Measurements from ENCODE around the gene RPS6KA4.

DNA sequence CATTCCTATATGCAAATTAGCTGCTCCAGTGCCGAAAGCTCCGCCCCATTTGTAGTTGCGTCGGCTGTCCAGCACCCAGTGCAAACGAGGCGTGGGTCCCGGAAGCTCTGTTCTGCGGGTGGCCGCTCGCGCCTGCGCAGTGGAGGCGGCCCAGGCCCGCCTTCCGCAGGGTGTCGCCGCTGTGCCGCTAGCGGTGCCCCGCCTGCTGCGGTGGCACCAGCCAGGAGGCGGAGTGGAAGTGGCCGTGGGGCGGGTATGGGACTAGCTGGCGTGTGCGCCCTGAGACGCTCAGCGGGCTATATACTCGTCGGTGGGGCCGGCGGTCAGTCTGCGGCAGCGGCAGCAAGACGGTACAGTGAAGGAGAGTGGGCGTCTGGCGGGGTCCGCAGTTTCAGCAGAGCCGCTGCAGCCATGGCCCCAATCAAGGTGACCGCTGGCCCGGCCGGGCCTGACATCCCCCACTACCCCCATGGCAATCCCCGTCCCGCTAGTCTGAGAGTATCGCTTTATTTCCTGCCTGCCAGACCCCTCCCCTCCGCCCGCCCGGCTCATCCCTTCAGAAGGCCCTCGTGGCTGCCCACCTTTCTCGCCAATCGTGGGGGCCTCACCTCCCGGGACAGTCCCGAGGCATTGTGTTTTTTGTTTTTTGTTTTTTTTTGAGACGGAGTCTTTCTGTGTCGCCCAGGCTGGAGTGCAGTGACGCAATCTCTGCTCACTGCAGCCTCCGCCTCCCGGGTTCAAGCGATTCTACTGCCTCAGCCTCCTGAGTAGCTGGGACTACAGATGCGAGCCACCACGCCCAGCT lies 40.8 kb upstream of the RPS6KA4 start, which contains the start of gene PRDX5:
- no peak for TF ChIP-seq CTCF (IDR thresholded peaks at IDR 0.05)
- TF ChIP-seq POLR2A (IDR thresholded peaks at IDR 0.05): peak in 1 of 2 donors; percentile 85

Data from vagina (tissue), 2 donors.